ENCODE measurements around the gene S100A5. TPM values are rescaled to one million over a fixed set of nuclear protein-coding genes. Genes with fewer than 3 reads are reported as not detected.
"Not testable (repeated sequence)": the region's sequence is repeated elsewhere in the genome, so short reads cannot be mapped to it uniquely, and the experiment has no call there.

S100A5 gene, protein sequence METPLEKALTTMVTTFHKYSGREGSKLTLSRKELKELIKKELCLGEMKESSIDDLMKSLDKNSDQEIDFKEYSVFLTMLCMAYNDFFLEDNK
- not detected in 2 replicates for total RNA-seq (2014; rRNA removed; shearing (Covaris generic))

DNA sequence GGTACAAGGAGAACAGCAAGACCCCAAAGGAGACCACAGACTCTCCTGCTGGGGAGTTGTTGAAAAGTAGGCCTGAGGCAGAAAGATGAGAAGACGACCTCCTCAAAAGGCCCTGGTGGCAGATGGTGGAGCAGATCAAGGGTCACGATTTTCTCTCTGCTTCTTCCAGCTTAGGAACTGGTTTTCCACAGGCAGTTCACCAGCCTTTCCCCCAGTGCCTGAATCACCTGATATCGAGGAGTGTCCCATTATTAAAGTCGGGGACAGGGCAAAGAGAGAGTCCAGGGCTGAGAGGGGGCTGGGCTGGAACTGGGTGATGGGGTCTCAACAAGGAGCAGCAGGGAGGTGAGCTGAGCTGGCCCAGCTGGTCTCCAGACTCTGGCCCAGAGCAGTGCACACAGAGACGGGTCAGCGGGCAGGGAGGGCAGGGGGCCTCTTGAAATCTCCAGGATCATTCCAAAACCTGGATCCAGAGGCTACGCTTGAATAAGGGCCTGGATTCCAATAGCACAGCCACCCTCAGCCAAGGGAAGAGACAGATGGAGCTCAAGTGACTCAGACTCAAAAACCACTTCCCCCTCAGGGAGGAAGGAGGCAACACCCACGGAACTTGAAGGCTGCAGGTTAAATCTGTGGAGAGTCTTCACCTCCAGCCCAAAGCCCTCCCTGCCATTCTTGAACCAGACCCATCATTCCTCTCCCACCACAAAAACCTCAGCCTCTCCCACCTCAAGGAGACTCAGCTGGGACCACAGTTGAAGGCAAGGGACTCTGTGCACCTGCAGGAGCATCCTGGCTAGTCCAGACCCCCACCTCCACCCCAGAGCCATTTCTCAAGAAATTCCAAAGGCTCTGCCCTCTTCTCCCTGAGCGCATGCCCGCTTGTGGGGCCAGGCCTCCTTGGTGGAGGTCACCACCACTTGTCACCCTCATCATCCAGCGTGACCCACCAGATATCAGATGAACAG is at the start of gene S100A5:
Gene S100A5, minus strand, starts transcription at position 541 of the 968 bp plus-strand sequence. CDS start 743 bp downstream, outside the sequence.
- peak; percentile 86 for DNase-seq (ENCODE audit: low read depth)

DNA sequence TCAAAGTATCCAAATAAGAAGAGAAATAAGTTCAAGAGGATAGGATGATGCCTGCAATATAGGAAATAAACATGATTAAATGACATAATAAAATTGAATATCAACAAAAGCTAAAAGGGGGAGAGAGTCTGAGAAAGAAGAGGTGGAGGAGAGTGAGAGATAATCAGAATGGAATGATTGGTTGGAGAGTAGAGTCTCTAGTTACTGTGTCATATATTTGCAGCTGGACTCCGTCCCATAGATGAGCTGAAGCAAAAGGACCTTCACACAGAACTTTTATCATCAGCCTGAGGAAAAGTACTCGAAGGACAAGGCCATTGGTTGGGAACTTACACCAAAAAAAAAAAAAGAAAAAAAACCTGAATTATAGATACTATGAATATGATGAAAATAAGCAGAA is 47.7 kb upstream of the S100A5 start:
- no peak for DNase-seq (ENCODE audit: low read depth)

DNA sequence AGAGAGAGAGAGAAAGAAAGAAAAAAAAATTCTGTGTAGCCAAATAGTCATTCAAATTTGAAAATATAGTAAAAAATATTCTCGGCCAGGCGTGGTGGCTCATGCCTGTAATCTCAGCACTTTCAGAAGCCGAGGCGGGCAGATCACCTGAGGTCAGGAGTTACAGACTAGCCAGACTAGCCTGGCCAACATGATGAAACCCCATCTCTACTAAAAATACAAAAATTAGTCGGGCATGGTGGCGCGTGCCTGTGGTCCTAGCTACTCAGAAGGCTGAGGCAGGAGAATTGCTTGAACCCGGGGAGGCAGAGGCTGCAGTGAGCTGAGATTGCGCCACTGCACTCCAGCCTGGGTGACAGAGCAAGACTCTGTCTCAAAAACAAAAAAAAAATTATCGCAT is 47.3 kb upstream of the S100A5 start:
- DNase-seq (ENCODE audit: low read depth), result not testable (repeated sequence)

DNA sequence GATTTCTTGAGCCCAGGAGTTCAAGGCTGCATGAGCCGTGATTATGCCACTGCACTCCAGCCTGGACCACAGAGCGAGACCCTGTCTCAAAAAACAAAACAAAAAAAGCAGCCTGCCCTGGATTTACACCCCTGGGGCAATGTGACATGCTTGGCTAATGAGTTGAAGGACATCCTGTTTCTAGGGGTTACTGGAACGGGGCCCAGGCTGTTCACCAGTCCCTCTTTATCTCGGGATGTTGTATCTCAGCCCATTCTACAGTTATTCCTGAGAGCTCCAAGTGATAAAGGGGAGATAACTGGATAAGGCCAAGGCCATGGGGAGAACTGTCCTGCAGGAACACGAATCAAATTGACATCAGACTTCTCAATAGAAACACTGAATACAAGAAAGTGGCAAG is 46.6 kb upstream of the S100A5 start:
- peak; percentile 84 for DNase-seq (ENCODE audit: low read depth)

DNA sequence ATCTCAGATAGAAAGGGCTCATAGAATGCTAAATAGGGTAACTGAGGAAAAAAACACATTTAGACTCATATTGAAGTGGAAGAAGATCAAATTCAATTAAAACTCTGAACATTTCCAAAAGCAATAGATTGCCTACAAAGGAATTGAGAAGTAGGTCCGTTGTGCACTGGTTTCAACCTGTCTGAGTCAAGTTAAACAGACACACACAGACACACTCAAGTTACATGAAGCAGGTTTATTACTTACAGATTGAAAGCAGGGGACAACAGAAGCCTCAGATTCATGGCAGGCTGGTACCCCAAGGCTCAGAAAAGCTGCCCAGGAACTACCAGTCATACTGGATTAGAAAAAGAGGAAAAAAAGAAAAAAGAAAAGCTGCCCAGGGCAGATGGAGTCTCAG is 45.6 kb upstream of the S100A5 start:
- no peak for DNase-seq (ENCODE audit: low read depth)

DNA sequence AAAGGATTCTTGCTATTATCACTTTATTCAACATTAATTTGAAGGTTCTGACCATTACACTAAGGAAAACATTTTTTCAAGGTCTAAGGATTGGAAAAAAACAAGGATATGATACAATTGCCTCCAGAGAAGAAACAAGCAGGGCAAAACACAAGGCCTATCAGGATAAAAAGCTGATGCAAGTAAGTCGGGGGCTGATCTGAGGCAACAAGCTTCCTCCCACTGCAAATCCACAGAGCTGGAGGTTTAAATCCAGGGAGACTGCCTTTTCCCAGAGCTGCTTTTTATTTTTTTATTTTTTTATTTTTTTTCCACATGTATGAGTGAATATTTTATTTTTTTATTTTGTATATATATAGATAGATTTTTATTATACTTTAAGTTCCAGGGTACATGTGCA is 44.3 kb upstream of the S100A5 start:
- DNase-seq (ENCODE audit: low read depth), result no peak

DNA sequence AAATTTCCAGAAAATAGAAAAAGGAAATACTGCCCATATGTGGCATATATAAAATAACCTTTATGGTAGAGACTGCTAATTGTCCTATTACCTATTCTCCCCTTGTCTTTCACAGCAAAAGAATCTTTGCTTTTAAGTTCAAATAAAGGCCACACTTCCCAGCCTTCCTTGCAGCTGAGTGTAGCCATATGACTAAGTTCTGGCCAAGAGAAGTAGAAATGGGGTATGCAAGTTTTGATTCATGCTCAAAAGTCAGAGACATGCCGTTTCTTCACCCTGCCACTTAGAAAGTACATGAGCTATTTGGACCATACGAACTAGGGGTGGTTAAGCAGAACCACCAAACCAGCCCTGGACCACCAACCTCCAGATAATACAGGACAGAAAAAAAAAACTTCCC is 43.2 kb upstream of the S100A5 start:
- DNase-seq (ENCODE audit: low read depth), result no peak

DNA sequence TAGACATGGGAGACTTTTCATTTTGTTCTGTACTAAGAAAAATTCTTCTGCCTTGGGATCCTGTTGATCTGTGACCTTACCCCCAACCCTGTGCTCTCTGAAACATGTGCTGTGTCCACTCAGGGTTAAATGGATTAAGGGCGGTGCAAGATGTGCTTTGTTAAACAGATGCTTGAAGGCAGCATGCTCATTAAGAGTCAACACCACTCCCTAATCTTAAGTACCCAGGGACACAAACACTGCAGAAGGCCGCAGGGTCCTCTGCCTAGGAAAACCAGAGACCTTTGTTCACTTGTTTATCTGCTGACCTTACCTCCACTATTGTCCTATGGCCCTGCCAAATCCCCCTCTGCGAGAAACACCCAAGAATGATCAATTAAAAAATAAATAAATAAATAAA is 42.8 kb upstream of the S100A5 start:
- DNase-seq (ENCODE audit: low read depth), result not testable (repeated sequence)

DNA sequence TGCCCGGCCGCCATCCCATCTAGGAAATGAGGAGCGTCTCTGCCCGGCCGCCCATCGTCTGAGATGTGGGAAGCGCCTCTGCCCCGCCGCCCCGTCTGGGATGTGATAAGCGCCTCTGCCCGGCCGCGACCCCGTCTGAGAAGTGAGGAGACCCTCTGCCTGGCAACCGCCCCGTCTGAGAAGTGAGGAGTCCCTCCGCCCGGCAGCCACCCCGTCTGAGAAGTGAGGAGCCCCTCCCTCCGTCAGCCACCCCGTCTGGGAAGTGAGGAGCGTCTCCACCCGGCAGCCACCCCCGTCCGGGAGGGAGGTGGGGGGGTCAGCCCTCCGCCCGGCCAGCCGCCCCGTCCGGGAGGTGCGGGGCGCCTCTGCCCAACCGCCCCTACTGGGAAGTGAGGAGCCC is 42.1 kb upstream of the S100A5 start:
- DNase-seq (ENCODE audit: low read depth), result not testable (repeated sequence)

DNA sequence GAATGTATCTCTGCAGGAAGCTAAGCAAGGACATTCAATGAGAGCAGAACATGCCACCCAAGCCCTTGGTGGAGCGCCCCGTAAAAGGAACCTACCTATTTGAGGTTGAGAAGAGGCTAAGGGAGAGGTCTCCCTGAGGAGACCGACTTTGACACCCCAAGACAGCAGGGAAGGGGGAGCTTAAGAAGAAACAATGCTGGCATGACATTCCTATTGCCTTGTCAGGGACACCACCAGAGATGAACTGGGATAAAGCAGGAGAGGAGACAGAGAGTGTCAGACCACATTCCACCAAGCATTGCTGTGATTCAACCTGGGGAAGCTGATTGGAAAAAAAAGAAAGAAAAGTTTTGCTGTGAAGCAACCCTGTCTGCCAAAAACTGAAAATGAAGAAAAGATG is 38.2 kb upstream of the S100A5 start:
- DNase-seq (ENCODE audit: low read depth), result no peak

DNA sequence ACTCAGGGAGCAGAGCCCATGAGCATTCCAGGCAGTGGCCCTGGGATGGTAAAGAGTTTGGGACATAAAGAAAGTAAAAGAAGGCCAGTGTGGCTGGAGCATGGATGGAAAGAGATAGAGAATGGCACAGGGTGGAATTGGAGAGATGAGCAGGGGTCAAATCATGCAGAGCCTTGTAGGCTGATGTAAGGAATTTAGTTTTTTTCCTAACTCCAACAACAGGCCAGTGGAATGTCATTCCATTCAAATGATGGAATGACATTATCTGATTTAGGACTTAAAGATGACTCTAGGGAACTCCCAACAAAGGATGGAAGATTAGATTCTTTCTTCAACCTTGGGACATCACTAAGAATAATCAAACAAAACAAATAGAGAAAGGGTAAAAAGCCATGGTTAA is 37.8 kb upstream of the S100A5 start:
- no peak for DNase-seq (ENCODE audit: low read depth)

DNA sequence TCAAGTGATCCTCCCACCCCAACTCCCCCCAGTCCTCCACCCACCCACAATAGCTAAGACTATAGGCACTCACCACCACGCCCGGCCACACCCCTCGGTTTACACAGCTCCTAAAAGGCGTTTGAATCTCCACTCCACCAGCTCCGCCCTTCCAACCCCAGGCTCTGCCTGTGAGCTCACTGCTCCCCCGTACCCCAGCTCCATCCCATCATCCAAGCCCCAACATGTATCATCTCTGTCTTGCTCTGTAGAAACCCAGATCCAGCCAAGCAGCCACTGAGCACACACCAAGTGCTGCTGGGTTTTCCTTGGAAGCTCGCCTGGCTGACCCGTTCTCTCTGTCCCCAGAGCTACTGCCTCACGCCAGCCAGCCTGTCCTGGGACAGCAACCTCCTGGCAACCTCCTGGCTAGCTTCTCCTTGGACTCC is 36.9 kb upstream of the S100A5 start:
- DNase-seq (ENCODE audit: low read depth), result no peak

DNA sequence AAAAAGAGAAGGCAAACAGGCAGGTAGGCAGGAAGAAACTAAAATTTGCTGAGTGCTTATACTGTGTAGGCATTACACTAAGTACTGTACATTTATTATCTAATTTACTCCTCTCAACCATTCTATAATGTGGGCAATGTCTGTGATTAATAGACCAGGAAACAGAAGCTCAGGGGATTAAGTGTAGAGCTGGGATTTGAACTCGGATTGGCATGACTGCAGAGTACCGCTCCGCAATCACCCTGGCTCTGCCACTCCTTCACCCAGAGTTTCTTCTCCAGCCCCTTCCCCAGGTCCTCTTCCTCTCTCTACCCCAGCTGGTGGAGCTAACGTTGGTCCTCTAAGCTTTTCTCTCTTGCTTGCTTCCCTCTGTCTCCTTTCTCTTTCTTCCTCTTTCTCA is 36.4 kb upstream of the S100A5 start:
- no peak for DNase-seq (ENCODE audit: low read depth)

DNA sequence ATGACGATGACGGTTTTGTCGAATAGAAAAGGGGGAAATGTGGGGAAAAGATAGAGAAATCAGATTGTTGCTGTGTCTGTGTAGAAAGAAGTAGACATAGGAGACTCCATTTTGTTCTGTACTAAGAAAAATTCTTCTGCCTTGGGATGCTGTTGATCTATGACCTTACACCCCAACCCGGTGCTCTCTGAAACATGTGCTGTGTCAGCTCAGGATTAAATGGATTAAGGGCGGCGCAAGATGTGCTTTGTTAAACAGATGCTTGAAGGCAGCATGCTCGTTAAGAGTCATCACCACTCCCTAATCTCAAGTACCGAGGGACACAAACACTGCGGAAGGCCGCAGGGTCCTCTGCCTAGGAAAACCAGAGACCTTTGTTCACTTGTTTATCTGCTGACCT is 34.8 kb upstream of the S100A5 start:
- not testable (repeated sequence) for DNase-seq (ENCODE audit: low read depth)

DNA sequence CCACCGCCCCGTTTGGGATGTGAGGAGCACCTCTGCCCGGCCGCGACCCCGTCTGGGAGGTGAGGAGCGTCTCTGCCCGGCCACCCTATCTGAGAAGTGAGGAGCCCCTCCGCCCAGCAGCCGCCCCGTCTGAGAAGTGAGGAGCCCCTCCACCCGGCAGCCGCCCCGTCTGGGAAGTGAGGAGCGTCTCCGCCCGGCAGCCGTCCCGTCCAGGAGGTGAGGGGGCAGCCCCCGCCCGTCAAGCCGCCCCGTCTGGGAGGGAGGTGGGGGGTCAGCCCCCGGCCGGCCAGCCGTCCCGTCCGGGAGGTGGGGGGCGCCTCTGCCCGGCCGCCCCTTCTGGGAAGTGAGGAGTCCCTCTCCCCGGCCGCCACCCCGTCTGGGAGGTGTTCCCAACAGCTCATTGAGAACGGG is 34.4 kb upstream of the S100A5 start:
- DNase-seq (ENCODE audit: low read depth), result not testable (repeated sequence)

DNA sequence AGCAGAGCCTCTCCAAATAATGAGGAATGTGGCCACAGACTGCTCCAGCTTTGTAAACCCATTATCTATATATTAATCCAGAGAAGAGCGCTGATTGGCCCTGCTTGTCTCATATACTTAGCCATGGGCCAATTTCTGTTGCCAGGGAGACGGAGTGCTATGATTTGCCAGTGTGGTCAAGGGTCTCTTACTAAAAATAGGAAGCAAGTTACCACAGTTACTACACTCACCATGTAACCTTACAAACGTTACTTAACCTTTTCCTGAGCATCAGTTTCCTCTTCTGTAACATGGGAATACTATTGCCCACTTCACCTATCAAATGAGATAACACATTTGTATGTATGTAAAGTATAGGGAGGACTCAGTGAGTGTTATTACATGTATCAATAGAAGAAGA is 32.6 kb upstream of the S100A5 start:
- no peak for DNase-seq (ENCODE audit: low read depth)

DNA sequence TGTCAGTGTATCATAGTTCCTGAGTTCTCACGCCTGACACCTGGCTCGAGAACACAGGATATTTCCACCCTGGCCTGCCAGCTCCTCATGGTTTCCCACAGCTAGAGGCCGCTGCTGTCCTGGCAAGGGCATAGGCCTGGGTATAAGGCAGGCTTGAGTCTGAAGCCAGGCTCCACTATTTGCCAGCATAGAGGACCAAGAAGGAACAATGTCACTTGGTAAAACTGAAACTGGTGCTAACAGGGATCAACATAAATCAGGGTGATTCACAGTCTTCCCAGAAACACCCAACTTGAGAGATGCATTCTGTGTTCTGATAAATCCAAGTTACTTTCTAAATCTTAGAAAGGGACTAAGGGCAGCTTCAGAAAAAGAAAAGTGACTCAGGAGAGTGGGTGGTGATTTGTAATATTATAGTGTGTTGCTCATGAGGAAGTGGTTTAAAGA is 31.9 kb upstream of the S100A5 start:
- peak; percentile 92 for DNase-seq (ENCODE audit: low read depth)

DNA sequence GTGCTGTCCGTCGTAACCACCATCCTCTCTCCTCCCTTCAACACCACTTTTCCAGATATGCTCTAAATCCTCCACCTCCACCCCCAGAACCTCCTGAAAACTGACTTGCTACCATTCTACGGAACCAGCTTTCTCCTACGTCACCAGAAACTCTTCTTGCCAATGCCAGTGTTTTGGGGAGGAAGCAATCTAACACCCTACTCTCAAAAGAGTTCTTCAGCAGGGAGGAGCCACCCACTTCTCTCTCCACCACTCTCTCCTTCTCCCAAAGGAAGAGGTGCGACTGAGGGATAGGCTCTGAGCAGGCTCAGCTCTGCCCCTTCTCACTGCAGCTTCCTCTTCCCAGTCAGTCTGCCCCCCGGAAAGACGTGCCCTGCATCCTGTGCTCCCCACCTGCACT is 31.0 kb upstream of the S100A5 start:
- no peak for DNase-seq (ENCODE audit: low read depth)

DNA sequence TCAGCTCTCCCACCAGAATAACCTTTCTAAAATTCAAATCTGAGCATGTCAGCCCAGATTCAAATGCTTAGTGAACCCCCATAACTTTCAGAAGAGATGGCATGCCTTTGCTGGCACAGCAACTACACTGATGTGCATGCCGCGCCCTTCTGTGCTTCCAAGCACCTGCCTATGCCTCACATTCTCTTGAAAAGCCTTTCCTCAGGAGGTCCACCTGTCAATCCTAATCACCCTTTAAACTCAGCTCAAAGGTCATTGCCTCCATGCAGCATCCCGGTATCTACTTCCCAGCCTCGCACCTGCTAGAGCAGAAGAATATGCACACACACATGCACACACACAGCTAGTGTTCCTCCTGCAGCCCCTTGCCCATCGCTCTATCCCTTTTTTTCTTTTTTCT is 30.1 kb upstream of the S100A5 start:
- no peak for DNase-seq (ENCODE audit: low read depth)

DNA sequence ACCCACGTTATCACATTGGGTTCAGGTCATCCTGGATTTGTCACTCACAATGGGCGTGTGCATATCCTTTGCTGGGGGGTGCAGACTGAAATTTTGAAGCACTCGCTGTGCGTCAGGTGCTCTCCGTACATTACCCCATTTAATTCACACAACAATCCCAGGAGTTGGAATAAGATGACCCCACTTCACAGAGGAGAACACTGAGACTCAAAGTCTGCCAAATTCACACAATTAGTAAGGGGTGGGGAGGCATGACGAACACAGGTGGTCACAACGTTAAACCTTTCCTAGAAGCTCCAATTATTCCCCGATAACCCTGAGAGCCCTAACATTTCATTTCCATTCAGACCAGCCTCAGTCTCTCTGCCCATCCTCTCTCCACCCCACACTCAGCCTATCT is 28.7 kb upstream of the S100A5 start:
- no peak for DNase-seq (ENCODE audit: low read depth)

DNA sequence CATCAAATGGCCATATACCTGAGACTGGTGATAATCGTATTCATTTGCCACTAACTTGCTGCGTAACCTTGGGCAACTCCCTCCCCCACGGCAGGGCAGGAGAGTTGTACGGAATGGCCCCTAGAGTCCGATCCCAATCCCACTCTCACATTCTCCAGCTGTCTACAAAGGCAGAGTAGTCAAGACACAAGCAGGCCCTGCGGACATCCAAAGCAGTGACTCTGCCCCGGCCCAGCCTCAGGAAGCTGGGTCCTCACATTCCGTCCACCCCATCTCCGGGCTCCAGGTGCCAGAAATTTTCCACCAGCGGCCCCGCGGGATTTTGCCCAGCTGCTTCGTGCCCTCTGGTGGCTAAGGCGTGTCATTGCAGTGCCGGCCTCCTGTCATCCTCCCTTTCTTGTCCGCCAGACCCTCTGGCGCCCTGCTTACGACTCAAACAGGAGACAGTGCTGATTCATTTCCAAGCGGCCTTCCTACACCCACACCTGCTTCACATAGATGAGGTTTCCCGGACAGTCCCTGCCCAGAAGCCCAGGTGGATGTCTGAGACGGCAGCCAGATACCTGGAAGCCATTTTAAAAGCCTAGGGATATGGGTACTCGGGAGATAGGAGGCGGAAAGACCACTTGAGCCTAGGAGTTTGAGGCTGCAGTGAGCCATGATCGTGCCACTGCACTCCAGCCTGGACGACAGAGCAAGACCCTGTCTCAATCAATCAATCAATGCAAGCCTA is 27.8 kb upstream of the S100A5 start:
- peak; percentile 93 for DNase-seq (ENCODE audit: low read depth)

DNA sequence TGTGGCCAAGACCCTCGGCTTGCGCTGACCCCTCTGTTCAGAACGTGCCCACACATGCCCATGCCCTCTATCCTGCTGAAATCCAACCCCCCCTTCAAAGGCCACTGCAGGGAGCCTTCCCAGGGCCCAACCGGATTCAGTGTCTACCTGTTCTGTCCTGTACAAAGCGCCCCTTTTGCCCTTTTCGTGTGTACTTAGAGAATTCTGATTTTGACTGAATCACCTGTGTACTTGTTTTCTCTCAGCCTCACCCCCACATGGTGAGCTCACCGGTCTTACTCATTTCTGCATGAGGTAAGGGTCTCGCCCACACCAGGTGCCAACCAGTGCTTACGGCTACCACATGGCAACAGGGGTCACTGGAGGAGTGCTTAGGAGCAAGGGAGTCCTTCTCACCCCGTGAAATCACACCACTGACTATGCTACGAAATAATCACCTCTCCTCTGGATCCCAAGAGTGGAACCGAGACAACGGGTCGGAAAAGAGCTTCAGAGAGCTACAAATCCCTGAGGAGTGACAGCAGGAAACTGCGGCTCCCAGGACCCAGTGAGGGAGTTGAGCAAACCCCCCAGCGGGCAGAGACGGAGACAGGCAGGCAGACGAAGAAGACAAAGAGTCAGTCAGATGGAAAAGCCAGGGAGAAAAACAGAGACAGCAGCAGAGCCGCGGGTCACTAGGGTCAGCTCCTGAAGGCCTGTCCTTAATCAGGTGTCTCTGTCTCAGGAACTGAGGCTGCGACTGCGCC is 27.1 kb upstream of the S100A5 start:
- peak; percentile 75 for DNase-seq (ENCODE audit: low read depth)

All from M059J (cell line).